CD4-positive, alpha-beta T cell (primary cell): ENCODE results near the gene PLA2G5. TPM values are rescaled to one million over a fixed set of nuclear protein-coding genes. Genes with fewer than 3 reads are reported as not detected.

ENCODE experiments used
- ATAC-seq: fragments of 200-7000 bp; cut with Tn5 transposase; one replicate; pipeline ENCODE4 v1.10.0; 2022; ENCODE audit warnings: mild to moderate bottlenecking; ENCODE audit not compliant: poor library complexity
- CTCF ChIA-PET: fragments of 350-600 bp; sonication (Branson Sonifier 250); formaldehyde crosslinking; loops from one replicate; lab custom pipeline; 2021; ENCODE audit warnings: antibody characterized with exemption, inconsistent platforms; lab: Charles Lee
- POLR2A ChIA-PET: fragments of 350-600 bp; sonication (Branson Sonifier 250); formaldehyde crosslinking; loops from one replicate; lab custom pipeline; 2021; ENCODE audit warnings: antibody characterized with exemption, inconsistent platforms; lab: Charles Lee
- DNase-seq, 14 experiments: peaks; one replicate each; pipeline ENCODE4 v3.0.0-alpha.2; 2013 to 2020; ENCODE audit warnings: mixed read lengths in 2 of 14
- H3K27ac ChIP-seq, 2 donors: one replicate each; pipeline versions ENCODE4 v1.5.1 to v1.7.0; 2013; ENCODE audit warnings: low read length in 2 of 2, low read depth in 1 of 2, mild to moderate bottlenecking in 1 of 2
- H3K27me3 ChIP-seq, 2 experiments: 1 replicate in 1 of 2; 2 replicates in 1 of 2; pipeline versions ENCODE4 v1.6.1 to v1.7.0; 2013; ENCODE audit warnings: low read length in 2 of 2, control low read depth in 1 of 2, mild to moderate bottlenecking in 1 of 2, moderate library complexity in 1 of 2; ENCODE audit not compliant: insufficient read depth in 2 of 2, control insufficient read depth in 1 of 2
- H3K36me3 ChIP-seq: one replicate; pipeline ENCODE4 v1.6.1; 2013; ENCODE audit warnings: low read length, control low read depth; ENCODE audit not compliant: insufficient read depth
- H3K4me1 ChIP-seq: one replicate; pipeline ENCODE4 v1.6.1; 2013; ENCODE audit warnings: low read length, control low read depth; ENCODE audit not compliant: insufficient read depth
- H3K4me3 ChIP-seq: one replicate; pipeline ENCODE4 v1.5.1; 2013; ENCODE audit warnings: mild to moderate bottlenecking, low read length, moderate library complexity
- H3K9me3 ChIP-seq, 2 experiments: 1 replicate in 1 of 2; 2 replicates in 1 of 2; pipeline versions ENCODE4 v1.6.1 to v1.7.0; 2013; ENCODE audit warnings: low read length in 2 of 2, mild to moderate bottlenecking in 2 of 2, control low read depth in 1 of 2, moderate library complexity in 1 of 2; ENCODE audit not compliant: control insufficient read depth in 1 of 2, insufficient read depth in 1 of 2
- H3K27ac Mint-ChIP-seq: one replicate; pipeline ENCODE4 v1.8.0; 2020; ENCODE audit warnings: mixed read lengths
- H3K27me3 Mint-ChIP-seq: one replicate; pipeline ENCODE4 v1.8.0; 2021; ENCODE audit warnings: mixed read lengths
- H3K36me3 Mint-ChIP-seq: one replicate; pipeline ENCODE4 v1.8.0; 2021; ENCODE audit warnings: low read depth, mixed read lengths
- H3K4me1 Mint-ChIP-seq: one replicate; pipeline ENCODE4 v1.8.0; 2021; ENCODE audit warnings: low read depth, mixed read lengths
- H3K4me3 Mint-ChIP-seq: one replicate; pipeline ENCODE4 v1.8.0; 2020; ENCODE audit warnings: mild to moderate bottlenecking, mixed read lengths
- H3K9me3 Mint-ChIP-seq: one replicate; pipeline ENCODE4 v1.8.0; 2020; ENCODE audit warnings: mixed read lengths
- CTCF ChIP-seq: fragments of 200-600 bp; IDR thresholded peaks from one replicate; pipeline ENCODE4 v1.8.0; 2022; ENCODE audit warnings: antibody characterized with exemption, mild to moderate bottlenecking
- intact Hi-C, 2 experiments: fragments of 100-400 bp; cut with DNase I in 1 of 2; cut with micrococcal nuclease in 1 of 2; formaldehyde crosslinking; loops; one replicate each; pipeline versions ENCODE4 v1.15.1 to v1.9.0; 2023 to 2025; cut with DNase I, micrococcal nuclease
- total RNA-seq, 174 experiments: library from RNA in 2 of 174; stranded (reverse) in 2 of 174; gene quantifications; one replicate each; pipeline ENCODE4 v1.2.3 and lab custom pipeline; 2021 to 2026

Gene PLA2G5
- total RNA-seq, 2 experiments from 2014 or later = not detected

DNA sequence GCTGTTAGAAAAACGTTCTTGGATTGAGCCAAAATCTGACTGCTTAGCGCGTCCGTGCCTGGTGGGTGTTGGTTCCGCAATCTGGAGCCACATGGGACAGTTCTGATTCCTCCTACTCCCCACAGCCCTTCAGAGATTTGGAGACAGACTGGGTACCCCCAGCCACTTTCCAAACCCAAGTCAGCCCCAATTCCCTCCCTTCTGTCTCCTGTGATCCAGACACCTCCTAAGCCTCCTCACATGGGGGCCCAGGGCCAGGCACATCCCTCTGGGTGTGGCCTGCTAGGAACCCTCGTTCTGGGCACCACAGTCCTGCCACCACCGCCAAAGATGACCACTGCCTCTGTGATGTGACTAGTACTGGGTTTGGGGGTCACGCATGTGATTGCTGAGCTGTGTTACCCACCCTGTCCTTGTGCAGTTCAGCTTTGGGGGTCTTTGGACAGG is 4.8 kb downstream of the PLA2G5 start:
- H3K4me3 Mint-ChIP-seq = no peak overlapping the region
- TF ChIP-seq CTCF = no peak
- CTCF ChIA-PET = interaction anchor here (1.0 kb wide), 1 partner anchor 16 kb away, joined by 3 read pairs; no protein-coding TSS in a partner anchor
- intact Hi-C loops = no loop called here
- no peak for ATAC-seq
- peaks cover 18% of the 10 kb centered on the region for H3K27me3 Mint-ChIP-seq
- H3K27me3 ChIP-seq = peaks cover 0 to 9% of the 10 kb centered on the region in 2 experiments
- H3K27ac ChIP-seq = no peak overlapping the region
- no peak for DNase-seq
- no peaks in the 10 kb centered on the region for H3K9me3 Mint-ChIP-seq
- H3K36me3 ChIP-seq = no peaks in the 10 kb centered on the region
- no peaks in the 10 kb centered on the region for H3K9me3 ChIP-seq
- H3K27ac Mint-ChIP-seq = no peak overlapping the region
- POLR2A ChIA-PET = no interaction called here
- no peak overlapping the region for H3K4me3 ChIP-seq
- no peaks in the 10 kb centered on the region for H3K4me1 Mint-ChIP-seq
- H3K4me1 ChIP-seq = no peaks in the 10 kb centered on the region
- no peaks in the 10 kb centered on the region for H3K36me3 Mint-ChIP-seq

GRCh38 chr1:20075345-20075744 is 5.4 kb downstream of the PLA2G5 start:
- intact Hi-C loops = no loop called here
- H3K4me3 Mint-ChIP-seq = no peak overlapping the region
- CTCF ChIA-PET = interaction anchor here (1.0 kb wide), 1 partner anchor 17 kb away, joined by 3 read pairs; no protein-coding TSS in a partner anchor
- no peaks in the 10 kb centered on the region for H3K36me3 Mint-ChIP-seq
- Histone ChIP-seq H3K4me1 (no peaks in the 10 kb centered on the region), H3K27me3 (peaks cover 0 to 9% of the 10 kb centered on the region in 2 experiments), H3K36me3 (no peaks in the 10 kb centered on the region), H3K9me3 (no peaks in the 10 kb centered on the region), H3K27ac (no peak overlapping the region), H3K4me3 (no peak overlapping the region)
- DNase-seq (no peak), ATAC-seq (no peak)
- POLR2A ChIA-PET = no interaction called here
- TF ChIP-seq CTCF = no peak
- peaks cover 19% of the 10 kb centered on the region for H3K27me3 Mint-ChIP-seq
- no peak overlapping the region for H3K27ac Mint-ChIP-seq
- no peaks in the 10 kb centered on the region for H3K4me1 Mint-ChIP-seq
- no peaks in the 10 kb centered on the region for H3K9me3 Mint-ChIP-seq

DNA sequence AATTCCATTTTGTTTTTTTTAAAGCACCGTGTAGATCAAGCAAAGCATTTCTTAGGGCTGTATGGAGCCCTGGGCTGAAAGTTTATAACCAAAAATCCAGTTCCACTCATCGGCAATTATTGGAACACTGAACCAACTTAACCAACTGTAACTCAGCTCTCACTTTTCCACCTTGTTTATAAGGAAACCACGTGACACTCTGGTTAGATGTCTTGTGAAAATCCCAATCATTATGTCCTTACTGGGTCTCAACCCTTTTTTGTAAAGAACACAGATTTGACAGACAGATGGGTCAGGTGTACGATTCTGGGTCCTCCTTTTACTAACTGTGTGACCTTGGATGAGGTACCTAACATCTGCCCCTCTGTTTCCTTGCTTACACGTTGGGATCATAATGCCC is 6.2 kb downstream of the PLA2G5 start:
- H3K27me3 ChIP-seq = peaks cover 6 to 9% of the 10 kb centered on the region in 2 experiments
- Mint-ChIP-seq H3K9me3 (no peaks in the 10 kb centered on the region), H3K27me3 (peaks cover 19% of the 10 kb centered on the region), H3K4me3 (no peak overlapping the region), H3K4me1 (peaks cover 2% of the 10 kb centered on the region), H3K27ac (no peak overlapping the region), H3K36me3 (no peaks in the 10 kb centered on the region)
- ATAC-seq (no peak), DNase-seq (no peak)
- ChIA-PET CTCF (no interaction called here), POLR2A (no interaction called here)
- H3K9me3 ChIP-seq = no peaks in the 10 kb centered on the region
- no peak overlapping the region for H3K4me3 ChIP-seq
- H3K4me1 ChIP-seq = peaks cover 8% of the 10 kb centered on the region
- H3K36me3 ChIP-seq = no peaks in the 10 kb centered on the region
- intact Hi-C loops = no loop called here
- H3K27ac ChIP-seq = no peak overlapping the region
- no peak for TF ChIP-seq CTCF
